Breast epithelium (tissue), 3 donors: ENCODE measurements around the gene AFF3.

ENCODE experiments used
- POLR2AphosphoS5 ChIP-seq, 3 donors: sonication (generic); formaldehyde crosslinking; IDR thresholded peaks; one replicate each; pipeline ENCODE4 v1.6.1; 2017; ENCODE audit warnings: antibody characterized with exemption in 3 of 3
- TF ChIP-seq, protein P1 (sequence below), 3 donors: fragments of 450-650 bp; IDR thresholded peaks; one replicate each; pipeline ENCODE4 v1.5.1; 2016 to 2017; ENCODE audit warnings: antibody characterized with exemption in 3 of 3, mild to moderate bottlenecking in 3 of 3, moderate library complexity in 3 of 3

DNA sequence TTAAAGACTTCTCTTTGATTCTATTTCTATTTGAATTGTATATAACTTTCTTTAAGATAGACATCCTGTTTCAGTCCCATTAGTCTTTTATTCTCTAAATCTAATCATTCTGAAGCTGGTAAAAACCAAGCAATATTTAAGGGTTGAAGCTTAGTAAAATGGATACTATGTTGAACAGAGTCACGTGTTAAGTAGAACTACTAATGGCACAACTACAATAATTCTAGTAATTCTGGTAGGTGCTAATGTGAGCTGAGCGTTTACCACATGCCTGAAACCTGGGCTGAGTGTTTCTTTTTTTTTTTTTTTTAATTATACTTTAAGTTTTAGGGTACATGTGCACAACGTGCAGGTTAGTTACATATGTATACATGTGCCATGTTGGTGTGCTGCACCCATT is 8.9 kb upstream of the AFF3 start:
- no peak for TF ChIP-seq POLR2AphosphoS5 (IDR thresholded peaks at IDR 0.05)
- TF ChIP-seq, protein P1, sequence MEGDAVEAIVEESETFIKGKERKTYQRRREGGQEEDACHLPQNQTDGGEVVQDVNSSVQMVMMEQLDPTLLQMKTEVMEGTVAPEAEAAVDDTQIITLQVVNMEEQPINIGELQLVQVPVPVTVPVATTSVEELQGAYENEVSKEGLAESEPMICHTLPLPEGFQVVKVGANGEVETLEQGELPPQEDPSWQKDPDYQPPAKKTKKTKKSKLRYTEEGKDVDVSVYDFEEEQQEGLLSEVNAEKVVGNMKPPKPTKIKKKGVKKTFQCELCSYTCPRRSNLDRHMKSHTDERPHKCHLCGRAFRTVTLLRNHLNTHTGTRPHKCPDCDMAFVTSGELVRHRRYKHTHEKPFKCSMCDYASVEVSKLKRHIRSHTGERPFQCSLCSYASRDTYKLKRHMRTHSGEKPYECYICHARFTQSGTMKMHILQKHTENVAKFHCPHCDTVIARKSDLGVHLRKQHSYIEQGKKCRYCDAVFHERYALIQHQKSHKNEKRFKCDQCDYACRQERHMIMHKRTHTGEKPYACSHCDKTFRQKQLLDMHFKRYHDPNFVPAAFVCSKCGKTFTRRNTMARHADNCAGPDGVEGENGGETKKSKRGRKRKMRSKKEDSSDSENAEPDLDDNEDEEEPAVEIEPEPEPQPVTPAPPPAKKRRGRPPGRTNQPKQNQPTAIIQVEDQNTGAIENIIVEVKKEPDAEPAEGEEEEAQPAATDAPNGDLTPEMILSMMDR (IDR thresholded peaks at IDR 0.05): no peak
